Keratinocyte (primary cell): ENCODE measurements around the gene SETD2.

Source experiments
- EZH2 ChIP-seq: IDR thresholded peaks from one replicate; pipeline ENCODE4 v1.6.1; 2012; ENCODE audit warnings: inconsistent platforms, mild to moderate bottlenecking, low read length, moderate library complexity
- TF ChIP-seq, protein P1 (sequence below), 3 experiments: IDR thresholded peaks in 1 of 3; conservative IDR thresholded peaks in 1 of 3; optimal IDR thresholded peaks in 1 of 3; 2 replicates in 2 of 3; 3 replicates in 1 of 3; pipeline versions ENCODE3 to v1.5.1; 2011; ENCODE audit warnings: low read length in 3 of 3, mild to moderate bottlenecking in 3 of 3, moderate library complexity in 2 of 3, control low read depth in 1 of 3, inconsistent platforms in 1 of 3; ENCODE audit not compliant: insufficient read depth in 2 of 3; ENCODE audit errors: extremely low read depth in 1 of 3

DNA sequence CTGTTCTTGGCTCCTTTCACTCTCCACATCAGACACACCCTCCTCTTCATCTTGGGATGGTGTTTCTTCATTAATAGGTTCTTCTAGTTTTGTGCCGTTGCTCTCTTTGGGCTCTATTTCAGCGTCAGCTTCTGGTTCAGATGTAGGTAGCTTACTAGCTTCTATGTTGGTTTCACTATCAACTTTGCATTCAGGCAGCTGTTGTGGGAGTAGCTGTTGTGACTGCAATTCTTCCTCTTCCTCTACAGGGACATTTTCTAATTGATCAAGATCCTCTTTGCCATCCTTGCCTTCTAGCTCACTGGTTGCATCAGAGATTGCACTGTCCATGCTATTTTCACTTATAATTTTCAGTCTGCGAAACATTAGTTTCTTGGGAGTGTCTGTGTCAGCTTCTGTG lies 80.1 kb downstream of the SETD2 start:
- TF ChIP-seq, protein P1, sequence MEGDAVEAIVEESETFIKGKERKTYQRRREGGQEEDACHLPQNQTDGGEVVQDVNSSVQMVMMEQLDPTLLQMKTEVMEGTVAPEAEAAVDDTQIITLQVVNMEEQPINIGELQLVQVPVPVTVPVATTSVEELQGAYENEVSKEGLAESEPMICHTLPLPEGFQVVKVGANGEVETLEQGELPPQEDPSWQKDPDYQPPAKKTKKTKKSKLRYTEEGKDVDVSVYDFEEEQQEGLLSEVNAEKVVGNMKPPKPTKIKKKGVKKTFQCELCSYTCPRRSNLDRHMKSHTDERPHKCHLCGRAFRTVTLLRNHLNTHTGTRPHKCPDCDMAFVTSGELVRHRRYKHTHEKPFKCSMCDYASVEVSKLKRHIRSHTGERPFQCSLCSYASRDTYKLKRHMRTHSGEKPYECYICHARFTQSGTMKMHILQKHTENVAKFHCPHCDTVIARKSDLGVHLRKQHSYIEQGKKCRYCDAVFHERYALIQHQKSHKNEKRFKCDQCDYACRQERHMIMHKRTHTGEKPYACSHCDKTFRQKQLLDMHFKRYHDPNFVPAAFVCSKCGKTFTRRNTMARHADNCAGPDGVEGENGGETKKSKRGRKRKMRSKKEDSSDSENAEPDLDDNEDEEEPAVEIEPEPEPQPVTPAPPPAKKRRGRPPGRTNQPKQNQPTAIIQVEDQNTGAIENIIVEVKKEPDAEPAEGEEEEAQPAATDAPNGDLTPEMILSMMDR (optimal IDR thresholded peaks at IDR 0.05 in 1 of 3, IDR thresholded peaks at IDR 0.05 in 1 of 3, conservative IDR thresholded peaks at IDR 0.05 in 1 of 3; ENCODE audit: extremely low read depth in 1 of 3, insufficient read depth in 2 of 3, low read length in 3 of 3), result no peak
- TF ChIP-seq EZH2, result no peak
